GM12875 (cell line): Measurements from ENCODE around the gene KRT7.

ENCODE experiments used
- H3K4me3 ChIP-seq: one replicate; pipeline ENCODE4 v1.5.1; 2011; ENCODE audit warnings: low read depth, low read length, control low read depth
- TF ChIP-seq, protein P1 (sequence below): IDR thresholded peaks from 2 replicates; pipeline ENCODE4 v1.5.1; 2011; ENCODE audit warnings: low read depth, mild to moderate bottlenecking, control low read depth, inconsistent platforms, low read length, moderate library complexity, borderline replicate concordance; ENCODE audit not compliant: insufficient read depth

The KRT7 gene

DNA sequence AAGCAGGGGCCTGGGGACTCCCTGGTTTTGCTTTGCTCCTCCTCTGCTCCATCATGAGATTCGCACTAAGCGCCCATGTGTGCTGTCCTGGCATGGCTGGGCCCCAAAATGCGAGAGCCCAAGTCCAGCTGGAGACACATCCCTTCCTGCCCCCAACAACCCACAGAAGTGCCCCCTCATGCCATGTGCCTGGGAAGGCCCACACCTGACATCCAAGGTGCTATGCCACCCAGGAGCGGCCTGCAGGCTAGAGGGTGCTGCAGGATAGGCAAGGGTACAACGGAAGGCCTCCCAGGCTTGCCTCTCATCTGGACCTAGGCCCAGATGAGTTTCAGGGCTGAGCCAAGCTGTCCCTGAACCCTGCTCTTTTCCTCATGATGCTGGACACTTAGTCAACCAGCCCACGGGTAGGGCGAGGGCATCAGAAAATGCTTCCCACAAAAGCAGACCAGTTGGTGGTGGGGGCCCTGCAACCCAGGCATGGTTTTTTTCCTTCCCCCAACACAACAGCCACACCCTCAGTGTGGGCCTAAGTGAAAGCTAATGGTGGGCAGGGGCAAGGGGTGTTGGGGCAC is 28.0 kb upstream of the KRT7 start:
- H3K4me3 ChIP-seq, result no peak overlapping the region
- TF ChIP-seq, protein P1, sequence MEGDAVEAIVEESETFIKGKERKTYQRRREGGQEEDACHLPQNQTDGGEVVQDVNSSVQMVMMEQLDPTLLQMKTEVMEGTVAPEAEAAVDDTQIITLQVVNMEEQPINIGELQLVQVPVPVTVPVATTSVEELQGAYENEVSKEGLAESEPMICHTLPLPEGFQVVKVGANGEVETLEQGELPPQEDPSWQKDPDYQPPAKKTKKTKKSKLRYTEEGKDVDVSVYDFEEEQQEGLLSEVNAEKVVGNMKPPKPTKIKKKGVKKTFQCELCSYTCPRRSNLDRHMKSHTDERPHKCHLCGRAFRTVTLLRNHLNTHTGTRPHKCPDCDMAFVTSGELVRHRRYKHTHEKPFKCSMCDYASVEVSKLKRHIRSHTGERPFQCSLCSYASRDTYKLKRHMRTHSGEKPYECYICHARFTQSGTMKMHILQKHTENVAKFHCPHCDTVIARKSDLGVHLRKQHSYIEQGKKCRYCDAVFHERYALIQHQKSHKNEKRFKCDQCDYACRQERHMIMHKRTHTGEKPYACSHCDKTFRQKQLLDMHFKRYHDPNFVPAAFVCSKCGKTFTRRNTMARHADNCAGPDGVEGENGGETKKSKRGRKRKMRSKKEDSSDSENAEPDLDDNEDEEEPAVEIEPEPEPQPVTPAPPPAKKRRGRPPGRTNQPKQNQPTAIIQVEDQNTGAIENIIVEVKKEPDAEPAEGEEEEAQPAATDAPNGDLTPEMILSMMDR, result no peak

DNA sequence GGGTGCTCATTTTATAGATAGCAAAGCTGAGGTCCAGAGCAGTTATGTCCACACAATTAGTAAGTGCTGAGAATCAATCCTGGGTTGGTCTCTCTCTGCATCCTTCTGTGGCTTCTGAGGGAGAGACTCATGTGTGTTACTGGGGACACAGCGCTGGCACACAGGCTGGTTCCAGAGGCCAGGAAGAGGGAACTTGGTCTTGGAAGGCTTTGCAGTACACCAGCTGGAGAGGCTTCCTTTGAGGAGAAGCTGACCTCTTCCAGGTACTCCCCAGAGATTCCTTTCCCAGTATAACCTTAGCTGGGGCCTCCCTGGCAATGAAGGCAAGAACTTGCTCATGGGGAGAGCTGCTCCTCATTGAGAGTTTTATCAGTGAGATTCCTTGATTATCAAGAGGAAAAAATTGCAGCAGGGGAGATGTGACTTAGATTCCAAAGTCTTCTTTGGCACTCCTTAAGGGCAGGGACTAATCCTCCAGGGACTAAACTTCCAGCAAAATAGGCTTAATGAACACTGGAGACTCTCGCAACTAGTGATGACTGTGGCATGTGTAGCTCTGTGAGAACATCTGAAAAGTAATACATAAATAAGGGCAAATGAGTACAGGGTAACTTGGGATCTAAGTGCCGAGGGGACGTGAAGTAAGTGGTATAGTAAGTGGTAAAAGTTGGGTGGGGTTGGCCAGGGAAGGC is 27.3 kb upstream of the KRT7 start:
- TF ChIP-seq, protein P1, result no peak
- H3K4me3 ChIP-seq, result no peak overlapping the region

DNA sequence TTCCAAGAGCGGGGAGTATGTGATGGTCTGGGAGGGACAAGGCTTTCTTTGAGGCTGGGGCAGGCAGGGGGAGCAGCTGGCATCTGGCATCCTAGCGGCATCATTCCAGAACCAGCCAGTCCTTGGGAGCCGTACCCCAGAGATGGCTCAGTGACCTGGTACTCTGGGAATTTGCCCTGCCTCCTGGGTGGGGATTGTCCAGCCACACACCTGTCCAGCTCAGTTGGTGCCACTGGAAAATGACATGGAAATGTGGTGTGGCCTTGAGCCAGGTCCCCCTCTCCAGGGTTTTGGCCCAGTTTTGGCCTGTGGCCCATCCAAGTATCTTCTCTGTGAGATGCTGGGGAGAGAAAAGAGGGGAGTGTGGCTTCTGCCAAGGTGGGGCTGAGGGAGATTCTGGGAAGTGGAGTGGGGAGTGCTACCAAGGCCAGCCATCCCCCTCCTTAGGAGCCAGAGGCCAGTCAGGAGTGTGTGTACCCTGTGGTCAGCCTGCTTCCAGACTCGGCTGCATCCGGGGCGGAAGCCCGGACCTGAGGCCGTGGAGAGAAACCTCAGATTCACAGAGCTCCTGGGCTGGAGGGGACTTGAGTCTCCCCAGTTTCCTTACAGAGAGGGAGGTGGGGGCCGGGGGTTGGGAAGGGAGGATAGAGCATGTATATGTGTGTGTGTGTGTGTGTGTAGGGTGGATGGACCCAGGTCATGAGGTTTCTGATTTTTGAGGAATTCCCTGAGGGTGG is 26.6 kb upstream of the KRT7 start:
- TF ChIP-seq, protein P1, result no peak
- no peak overlapping the region for H3K4me3 ChIP-seq

DNA sequence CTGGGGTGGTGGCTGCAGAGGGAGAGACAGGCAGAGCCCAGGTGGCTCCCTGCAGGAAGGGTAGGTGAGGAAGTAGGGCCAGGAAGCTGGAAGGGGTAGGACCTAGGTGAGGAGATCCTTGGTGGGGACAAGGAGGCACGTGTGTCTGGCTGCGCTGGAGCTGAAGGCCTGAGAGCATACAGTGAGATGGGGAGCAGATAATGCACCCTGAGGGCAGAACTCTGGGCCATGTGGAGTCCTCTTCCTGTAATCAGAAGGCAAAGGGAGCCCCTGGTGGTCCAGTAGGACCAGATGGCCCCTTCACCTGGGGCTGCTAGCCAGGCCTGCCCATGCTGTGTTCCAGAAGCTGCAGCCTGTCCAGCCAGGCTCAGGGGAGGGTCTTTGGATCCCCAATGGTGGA is 25.9 kb upstream of the KRT7 start:
- H3K4me3 ChIP-seq, result no peak overlapping the region

DNA sequence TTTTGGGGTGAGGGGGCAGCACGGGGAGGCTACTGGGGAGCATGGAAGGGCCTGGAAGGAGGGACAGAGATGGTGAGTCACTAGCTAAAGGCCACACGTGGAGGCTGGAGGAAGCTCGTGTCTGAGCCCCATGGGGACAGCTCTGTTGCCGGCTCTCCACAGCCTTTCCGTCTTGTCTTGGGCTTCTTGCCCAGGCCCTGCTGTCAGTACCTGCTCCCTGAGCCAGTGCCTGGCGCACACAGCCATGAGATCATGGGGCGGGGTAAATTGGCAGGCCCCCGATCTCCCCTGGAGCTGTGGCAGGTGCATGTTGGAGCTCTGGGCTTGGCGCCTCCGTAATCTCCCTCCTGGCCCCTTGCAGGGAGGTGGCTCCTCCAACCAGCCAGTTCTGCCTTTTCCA is 25.1 kb upstream of the KRT7 start:
- TF ChIP-seq, protein P1, result no peak
- H3K4me3 ChIP-seq, result no peak overlapping the region

More for the DNA sequence above, 25.9 kb upstream of the KRT7 start:
- TF ChIP-seq, protein P1, result no peak

DNA sequence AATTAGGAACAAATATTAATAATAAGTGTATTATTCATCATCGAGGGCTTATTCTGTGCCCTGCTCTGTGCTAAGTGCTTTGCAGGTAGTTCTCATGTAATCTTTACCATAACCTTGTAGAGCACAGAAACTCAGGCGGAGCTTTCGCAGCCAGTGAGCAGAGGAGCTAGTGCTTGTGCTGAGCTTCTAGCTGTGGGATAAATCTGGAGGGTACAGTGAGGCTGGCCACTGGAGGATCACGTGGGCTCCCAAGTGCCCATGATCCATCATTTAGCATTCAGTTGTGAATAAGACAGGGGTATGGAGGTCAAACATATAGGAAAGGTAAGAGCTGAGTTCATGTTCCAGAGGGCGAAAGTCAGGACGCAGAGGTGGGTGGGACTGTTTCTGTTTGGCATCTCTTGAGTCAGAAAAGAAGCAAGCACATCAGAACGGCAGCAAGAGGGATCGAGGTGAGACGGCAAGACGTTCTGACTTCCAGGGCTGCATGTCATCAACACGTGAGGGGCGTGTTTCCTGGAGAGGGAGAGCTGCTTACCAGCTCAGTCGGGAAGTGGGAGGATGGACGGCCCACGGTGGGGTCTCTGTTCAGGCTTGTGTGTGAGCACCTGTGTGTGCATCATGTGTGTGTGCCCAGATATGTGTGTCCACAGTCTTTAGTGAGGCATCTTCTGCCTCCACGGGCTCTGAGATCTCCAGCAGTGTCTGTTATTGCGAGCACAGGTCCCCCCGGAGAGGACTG is 24.4 kb upstream of the KRT7 start:
- TF ChIP-seq, protein P1, result no peak

More for the DNA sequence above, 24.4 kb upstream of the KRT7 start:
- H3K4me3 ChIP-seq, result no peak overlapping the region
